C1 segment of cervical spinal cord (tissue), 14 donors: ENCODE measurements around the gene PITPNB.

ENCODE experiments used
- DNase-seq, 14 donors: peaks; one replicate each; lab custom pipeline; 2025; lab: John Stamatoyannopoulos, UW

Gene PITPNB

GRCh38 chr22:27919222-27919941 lies at the start of gene PITPNB:
Gene PITPNB, minus strand, starts transcription at chr22:27919256. Its CDS starts 65 bp downstream, at chr22:27919191.
- peak; percentile 76 to 99 (median 94) for DNase-seq

GRCh38 chr22:27966168-27967064 lies 47.4 kb upstream of the PITPNB start:
- DNase-seq = no peak

GRCh38 chr22:27962268-27963044 lies 43.4 kb upstream of the PITPNB start:
- peak in 1 of 14 donors; percentile 3 for DNase-seq

GRCh38 chr22:27961680-27962079 lies 42.6 kb upstream of the PITPNB start:
- no peak for DNase-seq

GRCh38 chr22:27961182-27961581 lies 42.1 kb upstream of the PITPNB start:
- DNase-seq = no peak

GRCh38 chr22:27959335-27960090 lies 40.5 kb upstream of the PITPNB start:
- DNase-seq = no peak

GRCh38 chr22:27952779-27953178 lies 33.7 kb upstream of the PITPNB start:
- DNase-seq = no peak

GRCh38 chr22:27952091-27952490 lies 33.0 kb upstream of the PITPNB start:
- DNase-seq = no peak

GRCh38 chr22:27949421-27949820 lies 30.4 kb upstream of the PITPNB start:
- DNase-seq = no peak

- no peak for DNase-seq
Measured at GRCh38 chr22:27948569-27948968, 29.5 kb upstream of the PITPNB start.

- DNase-seq = no peak
Measured at GRCh38 chr22:27947448-27947847, 28.4 kb upstream of the PITPNB start.

GRCh38 chr22:27941143-27941542 lies 22.1 kb upstream of the PITPNB start:
- DNase-seq = no peak

- DNase-seq = no peak
Measured at GRCh38 chr22:27937453-27937852, 18.4 kb upstream of the PITPNB start.

- DNase-seq = no peak
Measured at GRCh38 chr22:27935897-27936296, 16.8 kb upstream of the PITPNB start.

- no peak for DNase-seq
Measured at GRCh38 chr22:27934069-27934468, 15.0 kb upstream of the PITPNB start.

GRCh38 chr22:27933186-27933983 lies 14.3 kb upstream of the PITPNB start:
- DNase-seq = no peak

GRCh38 chr22:27930331-27931060 lies 11.4 kb upstream of the PITPNB start:
- DNase-seq = no peak

- DNase-seq = no peak
Measured at GRCh38 chr22:27927608-27928007, 8.6 kb upstream of the PITPNB start.

- no peak for DNase-seq
Measured at GRCh38 chr22:27925331-27925730, 6.3 kb upstream of the PITPNB start.
